HCT116 (cell line): ENCODE results near the gene ZSCAN21.

Source experiments
- EGR1 ChIP-seq: IDR thresholded peaks from 2 replicates; pipeline ENCODE4 v1.6.1; 2012; ENCODE audit warnings: low read depth
- EZH2 ChIP-seq: fragments of 200-600 bp; sonication (generic); IDR thresholded peaks from 2 replicates; pipeline ENCODE4 v1.6.1; 2017; ENCODE audit warnings: antibody characterized with exemption, mixed run types
- EZH2phosphoT487 ChIP-seq: fragments of 200-600 bp; IDR thresholded peaks from 2 replicates; pipeline ENCODE4 v1.6.1; 2018; ENCODE audit warnings: antibody characterized with exemption, borderline replicate concordance
- FOSL1 ChIP-seq: IDR thresholded peaks from 2 replicates; pipeline ENCODE4 v1.6.1; 2012; ENCODE audit warnings: low read depth
- POLR2A ChIP-seq: IDR thresholded peaks from 2 replicates; pipeline ENCODE4 v1.7.0; 2011; ENCODE audit warnings: borderline replicate concordance; ENCODE audit not compliant: insufficient read depth, insufficient read length; ENCODE audit errors: extremely low read depth
- POLR2AphosphoS5 ChIP-seq: IDR thresholded peaks from 2 replicates; pipeline ENCODE4 v1.6.1; 2011; ENCODE audit warnings: mild to moderate bottlenecking, low read depth, low read length, moderate library complexity
- REST ChIP-seq: IDR thresholded peaks from 2 replicates; pipeline ENCODE4 v1.6.1; 2012; ENCODE audit warnings: low read depth
- SIN3A ChIP-seq: IDR thresholded peaks from 2 replicates; pipeline ENCODE4 v1.6.1; 2012; ENCODE audit warnings: low read depth
- SRF ChIP-seq: IDR thresholded peaks from 2 replicates; pipeline ENCODE4 v1.6.1; 2012; ENCODE audit warnings: low read depth
- YY1 ChIP-seq: IDR thresholded peaks from 2 replicates; pipeline ENCODE4 v1.6.1; 2011; ENCODE audit warnings: low read length, low read depth, moderate library complexity, mild to moderate bottlenecking; ENCODE audit not compliant: insufficient replicate concordance; ENCODE audit errors: extremely low read depth
- TF ChIP-seq, protein P1 (sequence below), 3 experiments: fragments of 200-600 bp in 1 of 3; sonication (generic) in 1 of 3; IDR thresholded peaks in 2 of 3; conservative IDR thresholded peaks in 1 of 3; 2 replicates each; pipeline ENCODE4 v1.5.1; 2012 to 2017; ENCODE audit warnings: low read depth in 2 of 3, low read length in 2 of 3, antibody characterized with exemption in 1 of 3, borderline replicate concordance in 1 of 3, control low read depth in 1 of 3, mild to moderate bottlenecking in 1 of 3, mixed read lengths in 1 of 3, mixed run types in 1 of 3, moderate library complexity in 1 of 3; ENCODE audit not compliant: insufficient read depth in 1 of 3
- TF ChIP-seq, protein P2 (sequence below): IDR thresholded peaks from 2 replicates; pipeline ENCODE4 v1.6.1; 2012
- TF ChIP-seq, protein P3 (sequence below): IDR thresholded peaks from 2 replicates; pipeline ENCODE4 v1.6.1; 2012
- TF ChIP-seq, protein P4 (sequence below): IDR thresholded peaks from 2 replicates; pipeline ENCODE4 v1.6.1; 2011; ENCODE audit warnings: mild to moderate bottlenecking, low read length, moderate library complexity; ENCODE audit not compliant: insufficient replicate concordance; ENCODE audit errors: extremely low read depth

DNA sequence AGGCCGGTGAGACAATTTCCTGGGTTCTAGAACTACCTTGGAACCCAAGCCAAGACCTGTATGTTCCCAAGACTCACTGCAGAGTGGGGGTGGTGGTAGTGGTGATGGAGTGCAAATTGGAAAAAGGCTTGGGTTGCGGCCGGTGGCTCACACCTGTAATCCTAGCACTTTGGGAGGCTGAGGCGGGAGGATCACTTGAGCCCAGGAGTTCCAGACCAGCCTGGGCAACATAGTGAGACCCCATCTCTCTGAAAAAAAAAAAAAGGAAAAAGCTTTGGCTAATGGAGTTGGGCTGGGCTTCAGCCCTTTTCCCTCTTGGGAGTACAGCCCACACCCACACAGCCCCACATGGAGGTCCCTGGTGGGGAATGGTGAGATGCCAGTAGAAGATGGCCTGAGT is 56.0 kb downstream of the ZSCAN21 start:
- TF ChIP-seq, protein P1, sequence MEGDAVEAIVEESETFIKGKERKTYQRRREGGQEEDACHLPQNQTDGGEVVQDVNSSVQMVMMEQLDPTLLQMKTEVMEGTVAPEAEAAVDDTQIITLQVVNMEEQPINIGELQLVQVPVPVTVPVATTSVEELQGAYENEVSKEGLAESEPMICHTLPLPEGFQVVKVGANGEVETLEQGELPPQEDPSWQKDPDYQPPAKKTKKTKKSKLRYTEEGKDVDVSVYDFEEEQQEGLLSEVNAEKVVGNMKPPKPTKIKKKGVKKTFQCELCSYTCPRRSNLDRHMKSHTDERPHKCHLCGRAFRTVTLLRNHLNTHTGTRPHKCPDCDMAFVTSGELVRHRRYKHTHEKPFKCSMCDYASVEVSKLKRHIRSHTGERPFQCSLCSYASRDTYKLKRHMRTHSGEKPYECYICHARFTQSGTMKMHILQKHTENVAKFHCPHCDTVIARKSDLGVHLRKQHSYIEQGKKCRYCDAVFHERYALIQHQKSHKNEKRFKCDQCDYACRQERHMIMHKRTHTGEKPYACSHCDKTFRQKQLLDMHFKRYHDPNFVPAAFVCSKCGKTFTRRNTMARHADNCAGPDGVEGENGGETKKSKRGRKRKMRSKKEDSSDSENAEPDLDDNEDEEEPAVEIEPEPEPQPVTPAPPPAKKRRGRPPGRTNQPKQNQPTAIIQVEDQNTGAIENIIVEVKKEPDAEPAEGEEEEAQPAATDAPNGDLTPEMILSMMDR (IDR thresholded peaks at IDR 0.05 in 2 of 3, conservative IDR thresholded peaks at IDR 0.05 in 1 of 3; ENCODE audit: borderline replicate concordance in 1 of 3, insufficient read depth in 1 of 3, low read depth in 2 of 3, low read length in 2 of 3) = no peak
- TF ChIP-seq YY1 (no peak), POLR2A (no peak), EGR1 (no peak), EZH2phosphoT487 (no peak), REST (no peak), POLR2AphosphoS5 (no peak), SIN3A (no peak), EZH2 (no peak), FOSL1 (no peak), SRF (no peak)
- TF ChIP-seq, protein P2, sequence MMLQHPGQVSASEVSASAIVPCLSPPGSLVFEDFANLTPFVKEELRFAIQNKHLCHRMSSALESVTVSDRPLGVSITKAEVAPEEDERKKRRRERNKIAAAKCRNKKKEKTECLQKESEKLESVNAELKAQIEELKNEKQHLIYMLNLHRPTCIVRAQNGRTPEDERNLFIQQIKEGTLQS = no peak
- TF ChIP-seq, protein P3, sequence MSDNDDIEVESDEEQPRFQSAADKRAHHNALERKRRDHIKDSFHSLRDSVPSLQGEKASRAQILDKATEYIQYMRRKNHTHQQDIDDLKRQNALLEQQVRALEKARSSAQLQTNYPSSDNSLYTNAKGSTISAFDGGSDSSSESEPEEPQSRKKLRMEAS = no peak
- TF ChIP-seq, protein P4, sequence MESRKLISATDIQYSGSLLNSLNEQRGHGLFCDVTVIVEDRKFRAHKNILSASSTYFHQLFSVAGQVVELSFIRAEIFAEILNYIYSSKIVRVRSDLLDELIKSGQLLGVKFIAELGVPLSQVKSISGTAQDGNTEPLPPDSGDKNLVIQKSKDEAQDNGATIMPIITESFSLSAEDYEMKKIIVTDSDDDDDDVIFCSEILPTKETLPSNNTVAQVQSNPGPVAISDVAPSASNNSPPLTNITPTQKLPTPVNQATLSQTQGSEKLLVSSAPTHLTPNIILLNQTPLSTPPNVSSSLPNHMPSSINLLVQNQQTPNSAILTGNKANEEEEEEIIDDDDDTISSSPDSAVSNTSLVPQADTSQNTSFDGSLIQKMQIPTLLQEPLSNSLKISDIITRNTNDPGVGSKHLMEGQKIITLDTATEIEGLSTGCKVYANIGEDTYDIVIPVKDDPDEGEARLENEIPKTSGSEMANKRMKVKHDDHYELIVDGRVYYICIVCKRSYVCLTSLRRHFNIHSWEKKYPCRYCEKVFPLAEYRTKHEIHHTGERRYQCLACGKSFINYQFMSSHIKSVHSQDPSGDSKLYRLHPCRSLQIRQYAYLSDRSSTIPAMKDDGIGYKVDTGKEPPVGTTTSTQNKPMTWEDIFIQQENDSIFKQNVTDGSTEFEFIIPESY = no peak
